Measurements from ENCODE around the gene TMEM120A. TPM values are rescaled to one million over a fixed set of nuclear protein-coding genes. Genes with fewer than 3 reads are reported as not detected.

The TMEM120A gene
- polyA plus RNA-seq, 1 of the 3 experiments (the other 2 are of a cell fraction), result 59.8 TPM

DNA sequence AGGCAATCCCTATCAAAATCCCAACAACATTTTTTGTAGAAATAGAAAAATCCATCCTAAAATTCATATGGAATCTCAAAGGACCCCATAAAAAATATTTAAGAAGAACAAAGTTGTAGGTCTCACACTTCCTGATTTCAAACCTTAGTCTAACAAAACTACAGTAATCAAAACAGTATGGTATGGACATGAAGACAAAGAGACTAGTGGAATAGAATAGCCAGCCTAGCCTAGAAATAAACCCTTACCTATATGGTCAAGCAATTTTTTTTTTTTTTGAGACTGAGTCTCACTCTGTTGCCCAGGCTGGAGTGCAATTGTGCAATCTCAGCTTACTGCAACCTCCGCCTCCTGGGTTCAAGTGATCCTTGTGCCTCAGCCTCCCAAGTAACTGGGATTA, 3.6 kb upstream of the TMEM120A start:
- peaks cover 14 to 20% of the 10 kb centered on the region in 2 experiments for H3K36me3 ChIP-seq (replicated peaks in 1 of 2; ENCODE audit: control insufficient read depth in 1 of 2, insufficient read depth in 2 of 2, low read length in 1 of 2)
- no peak for TF ChIP-seq RAD21 (IDR thresholded peaks at IDR 0.05; ENCODE audit: low read length)
- CTCF ChIA-PET, result interaction anchor here (9.4 kb wide), 1 partner anchor 23 kb away, joined by 56 read pairs; no protein-coding TSS in a partner anchor

DNA sequence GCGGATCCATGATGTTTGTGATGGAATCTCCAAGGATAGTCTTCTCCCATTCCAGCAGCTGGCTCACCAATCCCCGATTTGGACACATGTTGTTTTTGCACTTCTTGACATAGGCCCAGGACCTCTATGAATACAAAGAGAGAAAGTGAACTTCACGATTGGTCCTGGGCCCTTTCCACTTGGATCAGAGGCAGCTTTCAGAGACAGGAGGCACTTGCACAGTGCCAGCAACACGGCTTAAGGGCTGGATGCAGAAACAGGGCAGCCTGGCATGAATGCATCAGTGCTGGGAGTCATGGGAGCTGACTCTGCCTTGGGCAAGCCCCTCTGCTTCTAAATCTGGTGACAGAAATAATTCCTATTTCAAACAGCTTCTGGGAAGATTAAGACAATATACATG, 2.1 kb upstream of the TMEM120A start:
- Histone ChIP-seq H3K4me3 (ENCODE audit: low read depth in 2 of 2, low read length in 1 of 2) (no peak overlapping the region), H3K27me3 (ENCODE audit: insufficient read depth) (no peaks in the 10 kb centered on the region), H3K9me3 (no peaks in the 10 kb centered on the region), H3K27ac (ENCODE audit: low read depth in 2 of 2, low read length in 1 of 2) (no peak overlapping the region), H3K79me2 (ENCODE audit: insufficient read depth) (0 out of 2 replicates have a peak, but pooled peaks cover 5% of the 10 kb centered on the region), H2AFZ (ENCODE audit: low read depth) (no peak overlapping the region), H4K20me1 (ENCODE audit: insufficient read depth) (no peaks in the 10 kb centered on the region), H3K4me2 (no peak overlapping the region), H3K4me1 (ENCODE audit: control insufficient read depth in 1 of 2, insufficient read depth in 2 of 2, low read depth in 1 of 2, low read length in 1 of 2) (peaks cover 6 to 13% of the 10 kb centered on the region in 2 experiments; a peak in 2 of 4 replicates), H3F3A (replicated peaks; ENCODE audit: insufficient read depth) (peaks cover 10% of the 10 kb centered on the region), H3K9me2 (no peaks in the 10 kb centered on the region), H3K9ac (no peak overlapping the region), H3K36me3 (replicated peaks in 1 of 2; ENCODE audit: control insufficient read depth in 1 of 2, insufficient read depth in 2 of 2, low read length in 1 of 2) (peaks cover 14 to 15% of the 10 kb centered on the region in 2 experiments)
- WGBS (ENCODE audit: low lambda C conversion rate), result 81% methylated on average over 4 of the region's 4 CpGs
- DNase-seq, result no peak
- ChIA-PET POLR2A (no interaction called here), CTCF (interaction anchor here (0.9 to 9.4 kb wide), 2 partner anchors 24 to 134 kb away, joined by 4 to 56 read pairs; no protein-coding TSS in a partner anchor)
- TF ChIP-seq TEAD4 (IDR thresholded peaks at IDR 0.05; ENCODE audit: borderline replicate concordance, insufficient read depth) (no peak), YY1 (IDR thresholded peaks at IDR 0.05; ENCODE audit: low read depth) (no peak), FOXM1 (IDR thresholded peaks at IDR 0.05; ENCODE audit: low read depth) (no peak), EP300 (IDR thresholded peaks at IDR 0.05; ENCODE audit: borderline replicate concordance in 1 of 2, low read depth in 1 of 2, low read length in 1 of 2) (no peak), TCF12 (IDR thresholded peaks at IDR 0.05) (no peak)

More for the DNA sequence above, 3.6 kb upstream of the TMEM120A start:
- H3K9me2 ChIP-seq, result no peaks in the 10 kb centered on the region
- no peak overlapping the region for H3K27ac ChIP-seq (ENCODE audit: low read depth in 2 of 2, low read length in 1 of 2)
- H4K20me1 ChIP-seq (ENCODE audit: insufficient read depth), result no peaks in the 10 kb centered on the region
- H2AFZ ChIP-seq (ENCODE audit: low read depth), result no peak overlapping the region
- peaks cover 6 to 11% of the 10 kb centered on the region in 2 experiments; a peak in 2 of 4 replicates for H3K4me1 ChIP-seq (ENCODE audit: control insufficient read depth in 1 of 2, insufficient read depth in 2 of 2, low read depth in 1 of 2, low read length in 1 of 2)
- no peak overlapping the region for H3K4me3 ChIP-seq (ENCODE audit: low read depth in 2 of 2, low read length in 1 of 2)
- 93% methylated on average over 1 of the region's 1 CpG for WGBS (ENCODE audit: low lambda C conversion rate)
- peaks cover 9% of the 10 kb centered on the region for H3F3A ChIP-seq (replicated peaks; ENCODE audit: insufficient read depth)
- DNase-seq, result no peak
- H3K9ac ChIP-seq, result no peak overlapping the region
- H3K79me2 ChIP-seq (ENCODE audit: insufficient read depth), result 0 out of 2 replicates have a peak, but pooled peaks cover 5% of the 10 kb centered on the region
- no peak overlapping the region for H3K4me2 ChIP-seq
- POLR2A ChIA-PET, result no interaction called here
- H3K9me3 ChIP-seq, result no peaks in the 10 kb centered on the region
- no peaks in the 10 kb centered on the region for H3K27me3 ChIP-seq (ENCODE audit: insufficient read depth)

DNA sequence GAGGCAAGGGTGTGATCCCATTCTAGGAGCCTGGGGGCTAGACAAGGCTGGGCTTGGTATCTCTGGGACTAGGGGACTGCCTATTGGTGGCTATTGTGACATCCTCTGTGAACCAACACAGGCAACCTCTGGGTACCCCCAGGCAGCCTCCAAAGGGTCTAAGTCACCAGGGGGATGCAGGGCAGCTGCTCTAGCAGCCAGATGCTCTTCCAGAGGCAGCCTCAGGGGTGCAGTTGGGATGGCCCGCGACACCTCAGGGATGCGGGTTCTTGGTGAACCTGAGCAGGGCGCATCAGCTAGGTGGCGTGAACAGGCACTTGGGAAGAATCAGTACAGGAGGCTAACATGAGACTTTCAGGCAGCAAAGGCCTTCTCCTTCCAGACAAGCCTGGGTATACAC, 1.6 kb upstream of the TMEM120A start:
- POLR2A ChIA-PET, result no interaction called here
- H3K9me3 ChIP-seq, result no peaks in the 10 kb centered on the region
- H2AFZ ChIP-seq (ENCODE audit: low read depth), result no peak overlapping the region
- no peak overlapping the region for H3K27ac ChIP-seq (ENCODE audit: low read depth in 2 of 2, low read length in 1 of 2)
- WGBS (ENCODE audit: low lambda C conversion rate), result 95% methylated on average over 4 of the region's 5 CpGs
- 0 out of 2 replicates have a peak, but pooled peaks cover 5% of the 10 kb centered on the region for H3K79me2 ChIP-seq (ENCODE audit: insufficient read depth)
- H3K4me1 ChIP-seq (ENCODE audit: control insufficient read depth in 1 of 2, insufficient read depth in 2 of 2, low read depth in 1 of 2, low read length in 1 of 2), result peaks cover 6 to 13% of the 10 kb centered on the region in 2 experiments; a peak in 2 of 4 replicates
- no peaks in the 10 kb centered on the region for H4K20me1 ChIP-seq (ENCODE audit: insufficient read depth)
- no peak overlapping the region for H3K4me2 ChIP-seq
- H3K27me3 ChIP-seq (ENCODE audit: insufficient read depth), result no peaks in the 10 kb centered on the region
- no peak overlapping the region for H3K4me3 ChIP-seq (ENCODE audit: low read depth in 2 of 2, low read length in 1 of 2)
- peaks cover 10% of the 10 kb centered on the region for H3F3A ChIP-seq (replicated peaks; ENCODE audit: insufficient read depth)
- no peak for DNase-seq
- H3K9ac ChIP-seq, result no peak overlapping the region
- CTCF ChIA-PET, result interaction anchor here (1.7 to 9.4 kb wide), 2 partner anchors 15 to 25 kb away, joined by 4 to 56 read pairs; no protein-coding TSS in a partner anchor
- no peaks in the 10 kb centered on the region for H3K9me2 ChIP-seq
- peaks cover 13 to 14% of the 10 kb centered on the region in 2 experiments for H3K36me3 ChIP-seq (replicated peaks in 1 of 2; ENCODE audit: control insufficient read depth in 1 of 2, insufficient read depth in 2 of 2, low read length in 1 of 2)
- TF ChIP-seq, protein P1, sequence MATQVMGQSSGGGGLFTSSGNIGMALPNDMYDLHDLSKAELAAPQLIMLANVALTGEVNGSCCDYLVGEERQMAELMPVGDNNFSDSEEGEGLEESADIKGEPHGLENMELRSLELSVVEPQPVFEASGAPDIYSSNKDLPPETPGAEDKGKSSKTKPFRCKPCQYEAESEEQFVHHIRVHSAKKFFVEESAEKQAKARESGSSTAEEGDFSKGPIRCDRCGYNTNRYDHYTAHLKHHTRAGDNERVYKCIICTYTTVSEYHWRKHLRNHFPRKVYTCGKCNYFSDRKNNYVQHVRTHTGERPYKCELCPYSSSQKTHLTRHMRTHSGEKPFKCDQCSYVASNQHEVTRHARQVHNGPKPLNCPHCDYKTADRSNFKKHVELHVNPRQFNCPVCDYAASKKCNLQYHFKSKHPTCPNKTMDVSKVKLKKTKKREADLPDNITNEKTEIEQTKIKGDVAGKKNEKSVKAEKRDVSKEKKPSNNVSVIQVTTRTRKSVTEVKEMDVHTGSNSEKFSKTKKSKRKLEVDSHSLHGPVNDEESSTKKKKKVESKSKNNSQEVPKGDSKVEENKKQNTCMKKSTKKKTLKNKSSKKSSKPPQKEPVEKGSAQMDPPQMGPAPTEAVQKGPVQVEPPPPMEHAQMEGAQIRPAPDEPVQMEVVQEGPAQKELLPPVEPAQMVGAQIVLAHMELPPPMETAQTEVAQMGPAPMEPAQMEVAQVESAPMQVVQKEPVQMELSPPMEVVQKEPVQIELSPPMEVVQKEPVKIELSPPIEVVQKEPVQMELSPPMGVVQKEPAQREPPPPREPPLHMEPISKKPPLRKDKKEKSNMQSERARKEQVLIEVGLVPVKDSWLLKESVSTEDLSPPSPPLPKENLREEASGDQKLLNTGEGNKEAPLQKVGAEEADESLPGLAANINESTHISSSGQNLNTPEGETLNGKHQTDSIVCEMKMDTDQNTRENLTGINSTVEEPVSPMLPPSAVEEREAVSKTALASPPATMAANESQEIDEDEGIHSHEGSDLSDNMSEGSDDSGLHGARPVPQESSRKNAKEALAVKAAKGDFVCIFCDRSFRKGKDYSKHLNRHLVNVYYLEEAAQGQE (IDR thresholded peaks at IDR 0.05; ENCODE audit: low read depth, low read length), result no peak
- TF ChIP-seq FOSL2 (IDR thresholded peaks at IDR 0.05; ENCODE audit: borderline replicate concordance, low read depth), result no peak
- TF ChIP-seq RXRA (IDR thresholded peaks at IDR 0.05; ENCODE audit: borderline replicate concordance, low read depth), result no peak
- TF ChIP-seq, protein P2, sequence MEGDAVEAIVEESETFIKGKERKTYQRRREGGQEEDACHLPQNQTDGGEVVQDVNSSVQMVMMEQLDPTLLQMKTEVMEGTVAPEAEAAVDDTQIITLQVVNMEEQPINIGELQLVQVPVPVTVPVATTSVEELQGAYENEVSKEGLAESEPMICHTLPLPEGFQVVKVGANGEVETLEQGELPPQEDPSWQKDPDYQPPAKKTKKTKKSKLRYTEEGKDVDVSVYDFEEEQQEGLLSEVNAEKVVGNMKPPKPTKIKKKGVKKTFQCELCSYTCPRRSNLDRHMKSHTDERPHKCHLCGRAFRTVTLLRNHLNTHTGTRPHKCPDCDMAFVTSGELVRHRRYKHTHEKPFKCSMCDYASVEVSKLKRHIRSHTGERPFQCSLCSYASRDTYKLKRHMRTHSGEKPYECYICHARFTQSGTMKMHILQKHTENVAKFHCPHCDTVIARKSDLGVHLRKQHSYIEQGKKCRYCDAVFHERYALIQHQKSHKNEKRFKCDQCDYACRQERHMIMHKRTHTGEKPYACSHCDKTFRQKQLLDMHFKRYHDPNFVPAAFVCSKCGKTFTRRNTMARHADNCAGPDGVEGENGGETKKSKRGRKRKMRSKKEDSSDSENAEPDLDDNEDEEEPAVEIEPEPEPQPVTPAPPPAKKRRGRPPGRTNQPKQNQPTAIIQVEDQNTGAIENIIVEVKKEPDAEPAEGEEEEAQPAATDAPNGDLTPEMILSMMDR (IDR thresholded peaks at IDR 0.05), result no peak
- TF ChIP-seq ELF1 (IDR thresholded peaks at IDR 0.05), result no peak
- TF ChIP-seq EZH2phosphoT487 (IDR thresholded peaks at IDR 0.05; ENCODE audit: borderline replicate concordance, low read depth), result no peak
- no peak for TF ChIP-seq GATA2 (CRISPR knock-in tag; IDR thresholded peaks at IDR 0.05)
- no peak for TF ChIP-seq RFX5 (IDR thresholded peaks at IDR 0.05; ENCODE audit: low read length)
- TF ChIP-seq, protein P3, sequence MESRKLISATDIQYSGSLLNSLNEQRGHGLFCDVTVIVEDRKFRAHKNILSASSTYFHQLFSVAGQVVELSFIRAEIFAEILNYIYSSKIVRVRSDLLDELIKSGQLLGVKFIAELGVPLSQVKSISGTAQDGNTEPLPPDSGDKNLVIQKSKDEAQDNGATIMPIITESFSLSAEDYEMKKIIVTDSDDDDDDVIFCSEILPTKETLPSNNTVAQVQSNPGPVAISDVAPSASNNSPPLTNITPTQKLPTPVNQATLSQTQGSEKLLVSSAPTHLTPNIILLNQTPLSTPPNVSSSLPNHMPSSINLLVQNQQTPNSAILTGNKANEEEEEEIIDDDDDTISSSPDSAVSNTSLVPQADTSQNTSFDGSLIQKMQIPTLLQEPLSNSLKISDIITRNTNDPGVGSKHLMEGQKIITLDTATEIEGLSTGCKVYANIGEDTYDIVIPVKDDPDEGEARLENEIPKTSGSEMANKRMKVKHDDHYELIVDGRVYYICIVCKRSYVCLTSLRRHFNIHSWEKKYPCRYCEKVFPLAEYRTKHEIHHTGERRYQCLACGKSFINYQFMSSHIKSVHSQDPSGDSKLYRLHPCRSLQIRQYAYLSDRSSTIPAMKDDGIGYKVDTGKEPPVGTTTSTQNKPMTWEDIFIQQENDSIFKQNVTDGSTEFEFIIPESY (IDR thresholded peaks at IDR 0.05; ENCODE audit: borderline replicate concordance, low read depth), result no peak

Measured in SK-N-SH (cell line).